ENCODE results near the gene PCDHB2.
"Not testable (repeated sequence)": the region's sequence is repeated elsewhere in the genome, so short reads cannot be mapped to it uniquely, and the experiment has no call there.

GRCh38 chr5:141102070-141102469 is 7.7 kb downstream of the PCDHB2 start:
- not testable (repeated sequence) for TF ChIP-seq POLR2A, CTCF, EP300, POLR2AphosphoS5 (IDR thresholded peaks at IDR 0.05)
